SH-SY5Y (cell line): Measurements from ENCODE around the gene RPL31.

Experiments used
- GATA2 ChIP-seq: IDR thresholded peaks from 2 replicates; pipeline ENCODE4 v1.6.1; 2011; ENCODE audit warnings: mild to moderate bottlenecking, low read depth, low read length
- GATA3 ChIP-seq: IDR thresholded peaks from 2 replicates; pipeline ENCODE4 v1.6.1; 2011; ENCODE audit warnings: low read depth, mild to moderate bottlenecking, low read length, moderate library complexity

GRCh38 chr2:101023327-101024107, 21.4 kb downstream of the RPL31 start:
- TF ChIP-seq GATA2 (no peak), GATA3 (no peak)
